K562 (cell line): ENCODE results near the gene HYOU1. TPM values are rescaled to one million over a fixed set of nuclear protein-coding genes. Genes with fewer than 3 reads are reported as not detected.
A peak's percentile ranks its signal among the peaks of the same experiment; 100 is the strongest.

Experiments
- BRD4 ChIP-seq: fragments of 200-600 bp; sonication (generic); IDR thresholded peaks from 2 replicates; pipeline ENCODE4 v1.6.1; 2017; ENCODE audit warnings: inconsistent platforms
- DNMT1 ChIP-seq: fragments of 450-650 bp; IDR thresholded peaks from 2 replicates; pipeline ENCODE4 v1.6.1; 2016; ENCODE audit warnings: antibody characterized with exemption, mild to moderate bottlenecking
- HIVEP1 ChIP-seq: fragments of 250-450 bp; sonication (Bioruptor Pico); IDR thresholded peaks from 2 replicates; pipeline ENCODE4 v1.4.0; 2020; ENCODE audit warnings: mild to moderate bottlenecking
- KAT7 ChIP-seq: sonication (generic); formaldehyde crosslinking; IDR thresholded peaks from 2 replicates; pipeline ENCODE4 v1.8.0; 2022; ENCODE audit warnings: missing genetic modification reagents, mild to moderate bottlenecking, borderline replicate concordance
- KDM2B ChIP-seq: fragments of 250-450 bp; sonication (Bioruptor Pico); IDR thresholded peaks from 2 replicates; pipeline ENCODE4 v1.8.0; 2021; ENCODE audit warnings: mild to moderate bottlenecking, moderate library complexity
- MAX ChIP-seq: sonication (generic); formaldehyde crosslinking; IDR thresholded peaks from 2 replicates; pipeline ENCODE4 v1.9.0; 2022; ENCODE audit warnings: mild to moderate bottlenecking, missing genetic modification reagents
- MIER1 ChIP-seq: fragments of 450-650 bp; IDR thresholded peaks from 2 replicates; pipeline ENCODE4 v1.6.1; 2016; ENCODE audit warnings: antibody characterized with exemption, mild to moderate bottlenecking, low read depth
- NFATC3 ChIP-seq: fragments of 450-650 bp; IDR thresholded peaks from 2 replicates; pipeline ENCODE4 v1.6.1; 2017; ENCODE audit warnings: mild to moderate bottlenecking
- PHF21A ChIP-seq: fragments of 450-650 bp; IDR thresholded peaks from 2 replicates; pipeline ENCODE4 v1.6.1; 2017; ENCODE audit warnings: low read depth, borderline replicate concordance
- POLR2B ChIP-seq: fragments of 450-650 bp; IDR thresholded peaks from 2 replicates; pipeline ENCODE4 v1.6.1; 2018; ENCODE audit warnings: low read depth; ENCODE audit not compliant: partially characterized antibody
- RBM14 ChIP-seq: fragments of 200-400 bp; formaldehyde crosslinking; IDR thresholded peaks from 2 replicates; pipeline ENCODE4 v1.6.1; 2018; ENCODE audit warnings: low read depth, mild to moderate bottlenecking, low read length, moderate library complexity, borderline replicate concordance; ENCODE audit not compliant: insufficient read depth
- STAT5A ChIP-seq: IDR thresholded peaks from 2 replicates; pipeline ENCODE4 v1.6.1; 2012; ENCODE audit warnings: low read length, inconsistent platforms, borderline replicate concordance
- TSC22D4 ChIP-seq: fragments of 450-650 bp; IDR thresholded peaks from 2 replicates; pipeline ENCODE4 v1.6.1; 2016; ENCODE audit warnings: missing genetic modification characterization, missing biosample characterization, control low read depth
- ZNF699 ChIP-seq: fragments of 250-450 bp; sonication (Bioruptor Pico); IDR thresholded peaks from 2 replicates; pipeline ENCODE4 v1.8.0; 2021; ENCODE audit warnings: mild to moderate bottlenecking, moderate library complexity; ENCODE audit not compliant: insufficient replicate concordance
- ZNF707 ChIP-seq: fragments of 250-450 bp; sonication (Bioruptor Pico); conservative IDR thresholded peaks from 2 replicates; pipeline ENCODE4 v1.8.0; 2022; ENCODE audit warnings: inconsistent platforms, mild to moderate bottlenecking, moderate library complexity
- polyA plus RNA-seq, 8 experiments: library from polyadenylated mRNA; depleted of rRNA in 4 of 8; stranded (reverse) in 5 of 8; unstranded in 3 of 8; fragments of >200 nt; fragmentation: Nextera tagmentation in 2 of 8; fragmentation: Illumina TruSeq in 1 of 8; extraction: Ambion mirVana in 2 of 8; extraction: Trizol in 1 of 8; gene quantifications; 2 replicates each; pipeline versions ENCODE4 v1.2.1 to v1.2.3, GENCODE V29; 2011 to 2014; ENCODE audit warnings: inconsistent platforms in 1 of 8, missing spikeins in 1 of 8
- total RNA-seq, 7 experiments: library from RNA; depleted of rRNA in 6 of 7; stranded (reverse); fragments of >200 nt in 6 of 7; fragmentation: Illumina TruSeq in 2 of 7; extraction: Trizol in 2 of 7; gene quantifications; 2 replicates each; pipeline versions ENCODE4 v1.2.1 to v1.2.3, GENCODE V29; 2011 to 2021; ENCODE audit warnings: low replicate concordance in 1 of 7
- TF ChIP-seq, protein P1 (sequence below): fragments of 450-650 bp; IDR thresholded peaks from 2 replicates; pipeline ENCODE4 v1.6.1; 2017; ENCODE audit warnings: antibody characterized with exemption
- TF ChIP-seq, protein P2 (sequence below): fragments of 450-650 bp; formaldehyde crosslinking; IDR thresholded peaks from 2 replicates; pipeline ENCODE4 v1.4.0; 2020; ENCODE audit warnings: mild to moderate bottlenecking, moderate library complexity

Gene HYOU1
- total and polyA plus RNA-seq, 9 of the 15 experiments (the other 6 are each of a cell fraction or from before 2014, with no cell fraction given) = 19.5 to 197 (median 128) TPM

- TF ChIP-seq ZNF699 = no peak
- TF ChIP-seq, protein P1, sequence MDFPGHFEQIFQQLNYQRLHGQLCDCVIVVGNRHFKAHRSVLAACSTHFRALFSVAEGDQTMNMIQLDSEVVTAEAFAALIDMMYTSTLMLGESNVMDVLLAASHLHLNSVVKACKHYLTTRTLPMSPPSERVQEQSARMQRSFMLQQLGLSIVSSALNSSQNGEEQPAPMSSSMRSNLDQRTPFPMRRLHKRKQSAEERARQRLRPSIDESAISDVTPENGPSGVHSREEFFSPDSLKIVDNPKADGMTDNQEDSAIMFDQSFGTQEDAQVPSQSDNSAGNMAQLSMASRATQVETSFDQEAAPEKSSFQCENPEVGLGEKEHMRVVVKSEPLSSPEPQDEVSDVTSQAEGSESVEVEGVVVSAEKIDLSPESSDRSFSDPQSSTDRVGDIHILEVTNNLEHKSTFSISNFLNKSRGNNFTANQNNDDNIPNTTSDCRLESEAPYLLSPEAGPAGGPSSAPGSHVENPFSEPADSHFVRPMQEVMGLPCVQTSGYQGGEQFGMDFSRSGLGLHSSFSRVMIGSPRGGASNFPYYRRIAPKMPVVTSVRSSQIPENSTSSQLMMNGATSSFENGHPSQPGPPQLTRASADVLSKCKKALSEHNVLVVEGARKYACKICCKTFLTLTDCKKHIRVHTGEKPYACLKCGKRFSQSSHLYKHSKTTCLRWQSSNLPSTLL = no peak
- TF ChIP-seq BRD4 = no peak
- TF ChIP-seq MIER1 = no peak
- no peak for TF ChIP-seq TSC22D4 (tag)
- 0 out of 2 replicates have a peak, but pooled peaks have one; percentile 26 for TF ChIP-seq STAT5A
- peak; percentile 45 for TF ChIP-seq POLR2B
- TF ChIP-seq NFATC3 = no peak; the same call in 1 of the 2 replicates
- TF ChIP-seq DNMT1 = no peak
- TF ChIP-seq, protein P2, sequence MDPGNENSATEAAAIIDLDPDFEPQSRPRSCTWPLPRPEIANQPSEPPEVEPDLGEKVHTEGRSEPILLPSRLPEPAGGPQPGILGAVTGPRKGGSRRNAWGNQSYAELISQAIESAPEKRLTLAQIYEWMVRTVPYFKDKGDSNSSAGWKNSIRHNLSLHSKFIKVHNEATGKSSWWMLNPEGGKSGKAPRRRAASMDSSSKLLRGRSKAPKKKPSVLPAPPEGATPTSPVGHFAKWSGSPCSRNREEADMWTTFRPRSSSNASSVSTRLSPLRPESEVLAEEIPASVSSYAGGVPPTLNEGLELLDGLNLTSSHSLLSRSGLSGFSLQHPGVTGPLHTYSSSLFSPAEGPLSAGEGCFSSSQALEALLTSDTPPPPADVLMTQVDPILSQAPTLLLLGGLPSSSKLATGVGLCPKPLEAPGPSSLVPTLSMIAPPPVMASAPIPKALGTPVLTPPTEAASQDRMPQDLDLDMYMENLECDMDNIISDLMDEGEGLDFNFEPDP (CRISPR knock-in tag) = 0 out of 2 replicates have a peak, but pooled peaks have one; percentile 67
- no peak for TF ChIP-seq KDM2B (CRISPR knock-in tag)
- 0 out of 2 replicates have a peak, but pooled peaks have one; percentile 40 for TF ChIP-seq HIVEP1
- no peak for TF ChIP-seq ZNF707 (CRISPR knock-in tag)
- no peak for TF ChIP-seq RBM14
- peak; percentile 50; the same call in 1 of the 2 replicates for TF ChIP-seq KAT7 (CRISPR knock-in tag)
- TF ChIP-seq MAX (CRISPR knock-in tag) = peak; percentile 90
- TF ChIP-seq PHF21A = no peak
These were observed 44.9 kb upstream of the HYOU1 start, which contains the start of gene DPAGT1 (continued) for GRCh38 chr11:119101759-119102423.
